HFF-Myc (cell line): ENCODE measurements around the gene DLG5.
"Not testable (repeated sequence)": the region's sequence is repeated elsewhere in the genome, so short reads cannot be mapped to it uniquely, and the experiment has no call there.

Experiments
- DNase-seq: peaks from one replicate; pipeline ENCODE4 v3.0.0-alpha.2; 2011; ENCODE audit warnings: low read depth; ENCODE audit errors: extremely low read depth
- H3K4me3 ChIP-seq: replicated peaks from 2 replicates; pipeline ENCODE4 v1.5.1; 2011; ENCODE audit warnings: low read depth, mild to moderate bottlenecking, control low read depth, low read length
- CTCF ChIP-seq: IDR thresholded peaks from 2 replicates; pipeline ENCODE4 v1.5.1; 2012; ENCODE audit warnings: mild to moderate bottlenecking, low read depth, low read length, control low read depth; ENCODE audit errors: missing control alignments

Gene DLG5

GRCh38 chr10:77770868-77771175 lies 155.7 kb downstream of the DLG5 start:
- no peak for DNase-seq
- TF ChIP-seq CTCF = no peak
- no peak overlapping the region for H3K4me3 ChIP-seq

- no peak for TF ChIP-seq CTCF
- H3K4me3 ChIP-seq = no peak overlapping the region
- DNase-seq = no peak
Measured at GRCh38 chr10:77770081-77770867, 156.3 kb downstream of the DLG5 start.

GRCh38 chr10:77768039-77768438 lies 158.5 kb downstream of the DLG5 start:
- no peak overlapping the region for H3K4me3 ChIP-seq
- DNase-seq = no peak
- TF ChIP-seq CTCF = no peak

GRCh38 chr10:77763453-77764430 lies 162.8 kb downstream of the DLG5 start:
- DNase-seq = no peak
- no peak overlapping the region for H3K4me3 ChIP-seq
- no peak for TF ChIP-seq CTCF

- not testable (repeated sequence) for H3K4me3 ChIP-seq, DNase-seq
Measured at GRCh38 chr10:77758406-77758805, 168.1 kb downstream of the DLG5 start.

GRCh38 chr10:77756319-77757232 lies 170.0 kb downstream of the DLG5 start:
- TF ChIP-seq CTCF = peak; percentile 88
- H3K4me3 ChIP-seq = no peak overlapping the region
- DNase-seq = peak; percentile 30
